Uterus (tissue), 2 donors: ENCODE measurements around the gene CDK3.

ENCODE experiments used
- CTCF ChIP-seq, 4 experiments: fragments of 200-600 bp in 2 of 4; fragments of 450-650 bp in 2 of 4; sonication (generic) in 2 of 4; IDR thresholded peaks; one replicate each; pipeline ENCODE4 v1.5.1; 2016 to 2019; ENCODE audit warnings: antibody characterized with exemption in 4 of 4, mild to moderate bottlenecking in 2 of 4, moderate library complexity in 1 of 4
- POLR2A ChIP-seq, 2 donors: fragments of 450-650 bp; IDR thresholded peaks; one replicate each; pipeline ENCODE4 v1.6.1; 2016; ENCODE audit warnings: antibody characterized with exemption in 2 of 2, mild to moderate bottlenecking in 1 of 2, moderate library complexity in 1 of 2

GRCh38 chr17:75980188-75981018, 20.3 kb upstream of the CDK3 start:
- TF ChIP-seq CTCF (IDR thresholded peaks at IDR 0.05) (no peak), POLR2A (IDR thresholded peaks at IDR 0.05) (no peak)
